NCI-H1436 treated with DMSO at 0.1 percent for 48 hours (cell line): ENCODE measurements around the gene LRRIQ3.
A peak's percentile ranks its signal among the peaks of the same experiment; 100 is the strongest.

Experiments used
- DNase-seq: peaks from one replicate; lab custom pipeline; 2025; lab: John Stamatoyannopoulos, UW

LRRIQ3 gene

DNA sequence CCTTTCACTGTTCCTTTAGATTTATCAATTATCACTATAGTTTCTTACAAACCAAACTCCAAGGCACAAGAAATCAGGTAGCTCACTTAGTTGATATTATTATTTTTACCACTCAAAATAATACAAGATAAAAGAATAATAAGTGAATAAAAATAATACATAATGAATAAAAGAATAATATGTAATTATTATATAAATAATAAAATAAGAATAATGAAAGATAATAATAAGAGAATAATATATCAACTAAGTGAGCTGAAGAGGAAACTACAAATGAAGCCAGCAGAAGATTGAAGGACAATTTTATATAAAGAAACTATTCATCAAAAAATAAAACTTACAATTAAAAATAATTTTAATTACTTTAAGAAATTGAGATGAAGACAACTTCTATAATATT is 90.6 kb downstream of the LRRIQ3 start:
- no peak for DNase-seq

DNA sequence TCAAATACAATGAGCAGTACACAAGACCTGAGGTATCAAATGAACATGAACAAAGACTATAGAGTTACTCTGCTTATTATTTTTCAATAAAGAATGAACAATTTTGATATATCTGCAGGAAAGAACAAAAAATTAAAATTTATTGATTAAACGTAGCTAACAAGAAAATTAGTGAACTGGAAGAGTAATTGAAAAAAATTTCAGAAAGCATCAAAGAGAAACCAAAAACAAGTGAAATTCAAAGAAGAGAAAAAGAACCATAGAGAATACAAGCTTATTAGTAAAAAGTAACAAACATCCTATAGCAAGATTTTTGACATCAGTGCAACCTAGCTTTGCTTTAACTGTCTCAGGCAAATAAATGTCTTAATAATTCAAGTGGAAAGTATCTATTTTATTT is 106.6 kb downstream of the LRRIQ3 start:
- no peak for DNase-seq

DNA sequence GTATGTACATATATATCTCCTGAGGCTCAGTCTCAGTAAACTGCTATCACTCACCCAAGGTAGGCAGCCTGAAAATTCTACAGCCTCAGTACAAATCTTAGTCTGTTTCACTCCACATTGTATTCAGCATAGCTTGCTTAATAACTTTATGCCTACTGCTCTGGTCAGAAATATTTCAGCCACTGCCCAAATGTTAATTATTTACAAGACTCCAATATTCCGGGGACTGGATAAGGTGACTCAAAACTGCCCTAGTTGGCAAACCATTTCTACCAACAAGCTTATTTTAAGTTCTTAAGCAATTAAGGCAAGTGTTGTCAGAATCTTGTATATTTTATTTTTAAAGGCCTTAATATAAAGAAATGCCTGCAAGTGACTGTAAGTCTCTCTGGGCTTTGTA is 114.8 kb downstream of the LRRIQ3 start:
- no peak for DNase-seq

DNA sequence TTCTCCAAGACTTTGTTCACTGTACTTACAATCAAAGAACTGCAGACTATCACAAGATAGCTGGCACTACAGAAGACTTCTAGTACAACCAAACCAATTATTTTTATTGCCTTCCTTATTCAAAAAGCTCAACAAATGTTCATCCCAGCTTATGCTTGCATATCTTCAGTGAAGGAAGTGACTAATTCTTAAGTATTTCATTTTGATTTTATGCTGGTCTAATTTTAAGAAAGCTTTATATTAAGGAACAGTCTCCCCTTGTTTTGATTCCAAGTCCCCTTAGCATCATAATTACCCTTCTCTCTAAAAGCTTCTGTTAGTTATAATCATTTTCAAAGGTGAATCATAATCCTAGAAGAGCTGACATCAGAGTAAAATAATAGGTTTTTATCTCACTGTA is 132.9 kb downstream of the LRRIQ3 start:
- DNase-seq = no peak

DNA sequence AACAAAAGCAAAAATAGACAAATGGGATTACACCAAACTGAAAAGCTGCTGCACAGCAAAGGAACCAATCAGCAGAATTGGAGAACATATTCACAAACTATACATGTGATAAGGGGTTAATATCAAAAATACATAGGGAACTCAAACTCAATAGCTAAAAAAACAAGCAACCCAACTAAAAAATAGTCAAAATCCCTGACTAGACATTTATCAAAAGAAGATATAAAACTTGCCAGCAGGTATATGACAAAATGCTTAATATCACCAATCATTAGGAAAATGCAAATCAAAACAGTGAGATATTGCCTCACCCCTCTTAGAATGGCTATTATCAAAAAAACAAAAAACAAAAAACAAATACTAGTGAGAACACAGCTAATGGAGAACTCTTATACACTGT is 140.3 kb downstream of the LRRIQ3 start:
- no peak for DNase-seq

DNA sequence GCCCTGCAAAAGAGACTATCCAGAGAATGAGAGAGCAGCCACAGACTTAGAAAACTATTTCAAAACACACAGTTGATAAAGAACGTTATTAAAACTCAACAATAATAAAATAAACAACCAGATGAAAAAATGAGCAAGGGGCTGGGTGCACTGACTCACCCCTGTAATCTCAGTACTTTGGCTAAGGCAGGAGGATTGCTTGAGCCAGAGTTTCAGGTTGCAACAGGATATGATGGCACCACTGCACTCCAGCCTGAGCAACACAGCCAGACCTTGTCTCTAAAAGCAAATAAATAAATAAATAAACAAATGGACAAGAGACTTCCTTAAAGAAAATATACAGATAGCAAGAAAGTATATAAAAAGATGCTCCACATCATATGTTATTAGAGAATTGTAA is 144.6 kb downstream of the LRRIQ3 start:
- no peak for DNase-seq

DNA sequence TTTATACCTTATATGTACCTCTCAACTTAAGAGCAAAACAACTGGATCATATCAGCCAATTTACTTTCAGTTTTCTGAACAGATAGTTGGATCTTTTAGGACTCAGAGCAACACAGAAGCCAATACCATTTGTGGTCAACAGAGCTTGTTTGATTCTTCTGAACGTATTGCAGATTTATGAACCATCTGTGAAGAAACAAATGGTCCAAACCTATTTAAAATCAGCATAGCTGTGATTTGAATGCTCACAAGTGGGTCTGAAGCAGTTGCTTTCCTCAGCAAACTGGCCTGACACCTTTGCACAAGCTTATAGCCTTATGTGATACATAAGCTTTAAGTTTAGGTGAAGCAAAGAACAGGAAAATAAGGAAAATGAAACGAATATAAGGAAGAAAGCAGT is 147.6 kb downstream of the LRRIQ3 start:
- no peak for DNase-seq

DNA sequence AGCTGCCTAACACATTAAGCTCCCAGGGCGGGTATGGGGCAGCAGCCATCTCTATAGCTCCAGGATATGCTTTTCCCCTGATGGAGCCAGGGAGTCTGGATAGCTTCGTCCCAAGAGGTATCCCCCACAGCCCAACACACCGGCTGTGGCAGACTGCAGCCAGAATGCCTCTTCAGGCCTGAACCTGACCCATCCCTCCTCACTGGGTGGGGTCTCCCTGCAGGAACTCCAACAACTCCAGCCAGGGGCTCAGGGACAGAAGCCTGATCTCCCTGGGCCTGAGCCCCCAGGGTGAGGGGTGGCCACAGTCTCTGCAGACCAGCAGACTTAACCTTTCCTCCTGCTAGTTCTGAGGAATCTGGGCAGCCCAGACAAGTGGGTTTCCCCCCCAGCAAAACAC is 159.9 kb downstream of the LRRIQ3 start:
- no peak for DNase-seq

DNA sequence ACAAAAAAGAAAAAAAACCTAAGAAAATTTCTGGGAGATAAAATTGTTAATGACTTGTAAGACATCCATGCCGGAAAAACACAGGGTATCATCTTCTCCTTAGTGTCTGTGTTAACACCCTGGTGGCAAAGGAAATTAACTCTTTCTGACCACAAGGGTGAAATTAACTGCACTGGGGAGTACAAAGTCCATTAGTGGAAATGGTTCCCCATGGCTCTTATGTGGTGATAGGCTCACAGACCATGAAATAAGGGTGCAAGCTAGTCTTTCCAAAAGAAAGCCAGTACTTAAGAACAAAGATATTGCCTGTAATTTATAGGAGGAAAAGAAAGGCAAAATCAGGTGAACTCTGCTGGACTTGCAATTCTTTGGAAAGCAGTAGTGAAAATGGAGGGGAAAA is 185.4 kb downstream of the LRRIQ3 start:
- no peak for DNase-seq

DNA sequence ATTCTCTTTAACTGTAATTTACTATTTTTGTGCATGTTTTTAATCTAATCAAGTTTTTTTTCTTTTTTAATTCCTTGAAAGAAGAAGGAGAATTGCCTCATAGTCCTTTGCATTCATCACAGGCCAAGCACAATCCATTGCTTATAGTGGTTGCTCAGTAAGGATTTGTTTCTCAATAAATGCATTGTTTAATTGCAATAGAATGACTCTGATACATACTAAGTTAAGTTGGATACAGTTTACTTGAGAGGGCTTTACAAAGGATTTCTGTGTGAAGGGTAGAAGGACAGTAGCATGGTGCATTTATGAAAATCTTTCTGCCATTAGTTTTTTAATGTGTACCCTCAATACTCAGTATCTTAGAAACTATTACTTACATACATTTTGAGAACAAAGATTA is 186.2 kb downstream of the LRRIQ3 start:
- no peak for DNase-seq

DNA sequence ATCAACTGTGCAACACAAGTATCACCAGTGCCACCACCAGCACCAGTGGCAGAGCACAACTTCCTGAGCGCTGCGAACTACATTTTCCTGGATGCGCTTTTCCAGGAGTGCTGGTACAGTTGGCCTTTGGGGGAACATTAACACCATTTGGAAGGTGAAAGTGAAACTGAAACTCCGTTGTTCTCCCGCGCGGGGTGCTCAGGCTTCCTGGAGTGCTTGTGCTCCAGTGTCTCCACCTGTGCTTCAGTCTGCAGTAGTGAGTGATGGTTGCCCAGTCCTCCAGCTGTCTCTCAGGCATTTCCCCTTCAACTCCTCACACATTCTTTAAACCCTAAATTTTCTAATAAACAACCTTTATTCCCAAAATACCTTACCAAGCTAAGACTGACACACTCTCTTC is 187.8 kb downstream of the LRRIQ3 start:
- no peak for DNase-seq

DNA sequence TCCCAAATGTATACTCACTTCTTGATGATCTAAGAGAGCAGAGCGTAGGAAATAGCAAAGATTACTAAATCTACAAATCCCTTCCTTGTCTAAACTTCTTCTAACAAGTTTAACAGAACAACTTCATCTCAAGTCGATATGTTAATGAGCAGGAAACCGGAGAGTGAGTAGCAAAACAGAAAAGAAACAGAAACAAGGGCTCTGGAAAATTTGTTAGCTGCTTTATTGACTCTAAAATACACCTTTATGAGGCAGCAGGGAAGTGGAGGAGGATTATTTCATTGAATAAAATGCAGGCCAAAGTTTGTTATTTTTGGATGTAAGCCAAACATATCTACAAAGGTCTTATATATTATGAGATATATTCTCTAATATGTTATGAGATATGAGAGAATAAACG is 192.4 kb downstream of the LRRIQ3 start:
- DNase-seq = no peak

DNA sequence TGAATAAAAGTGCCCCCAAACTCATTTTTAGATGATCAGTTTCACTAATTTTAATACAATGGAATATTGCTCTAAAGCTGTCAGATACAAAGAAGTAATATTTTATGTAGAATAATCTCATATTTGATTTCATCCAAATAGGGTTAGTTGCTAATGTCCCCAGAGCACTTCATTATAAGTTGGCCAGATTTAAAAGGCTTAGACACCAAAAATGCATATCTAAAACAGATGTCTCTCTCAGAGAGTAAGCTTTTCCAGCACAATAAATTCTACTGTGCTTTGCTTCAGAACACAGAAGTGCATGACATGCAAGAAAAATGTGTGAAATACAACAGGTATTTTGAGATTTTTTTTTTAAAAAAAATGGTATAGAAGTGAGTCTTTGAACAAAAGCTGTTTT is 194.2 kb downstream of the LRRIQ3 start:
- no peak for DNase-seq

DNA sequence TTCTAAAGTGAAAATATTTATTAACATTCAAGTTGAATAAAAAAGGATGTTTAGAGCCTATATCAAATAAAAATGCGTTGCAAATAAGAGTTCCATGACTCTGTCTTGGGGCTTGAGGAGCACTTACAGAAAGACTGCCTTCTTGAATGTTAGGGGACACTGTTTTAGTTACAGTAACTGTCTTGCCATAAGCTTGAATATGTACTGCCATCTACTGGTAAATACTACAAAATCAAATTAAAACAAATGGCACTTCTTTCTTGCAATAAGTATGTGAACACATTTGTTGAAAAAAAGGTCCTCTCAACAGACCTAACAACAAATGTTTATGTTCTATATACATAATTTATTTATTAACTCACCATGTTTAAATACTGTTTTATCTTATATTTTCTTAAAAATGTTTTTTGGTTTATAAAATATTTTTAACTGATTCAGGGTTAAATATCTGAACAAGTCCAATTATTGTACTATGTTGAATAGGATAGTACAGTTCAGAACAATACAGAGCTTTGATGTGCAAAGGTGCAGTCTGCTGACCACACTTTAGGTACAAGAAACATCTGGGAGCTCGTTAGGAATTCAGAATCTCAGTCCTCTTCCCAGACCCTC is 199.5 kb downstream of the LRRIQ3 start:
- DNase-seq = peak; percentile 26

DNA sequence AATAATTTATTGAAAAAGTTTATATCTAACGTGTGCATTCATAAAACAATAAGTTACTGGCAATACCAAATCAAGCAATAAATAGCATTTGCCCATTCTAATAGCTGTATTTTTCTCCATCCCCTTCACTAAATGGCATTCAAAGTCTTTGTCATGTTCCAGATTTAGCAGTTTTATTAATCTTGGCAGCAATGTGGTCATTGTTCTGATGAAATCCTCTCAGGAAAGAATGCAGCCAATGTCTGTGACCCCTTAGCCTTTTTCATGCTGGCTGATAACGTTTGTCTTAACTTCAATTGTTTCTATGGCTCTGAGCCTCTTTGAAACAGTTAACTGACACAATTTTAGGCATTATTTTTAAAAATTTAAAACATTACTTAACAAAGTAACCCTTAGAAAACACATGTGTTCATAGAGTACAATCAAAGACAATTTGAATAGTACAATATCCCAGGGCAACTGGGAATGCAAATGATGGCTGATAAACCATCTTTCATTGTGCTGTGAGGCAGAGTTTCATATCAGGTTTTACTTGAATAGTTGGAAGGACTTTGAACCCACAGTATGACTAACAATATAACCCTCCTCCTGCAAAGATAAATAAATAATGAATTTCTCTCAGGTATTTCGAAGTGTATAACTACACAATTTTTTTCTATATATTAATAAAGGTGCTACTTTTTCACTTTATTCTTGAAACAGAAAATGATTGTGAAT is 217.5 kb downstream of the LRRIQ3 start:
- DNase-seq = no peak

DNA sequence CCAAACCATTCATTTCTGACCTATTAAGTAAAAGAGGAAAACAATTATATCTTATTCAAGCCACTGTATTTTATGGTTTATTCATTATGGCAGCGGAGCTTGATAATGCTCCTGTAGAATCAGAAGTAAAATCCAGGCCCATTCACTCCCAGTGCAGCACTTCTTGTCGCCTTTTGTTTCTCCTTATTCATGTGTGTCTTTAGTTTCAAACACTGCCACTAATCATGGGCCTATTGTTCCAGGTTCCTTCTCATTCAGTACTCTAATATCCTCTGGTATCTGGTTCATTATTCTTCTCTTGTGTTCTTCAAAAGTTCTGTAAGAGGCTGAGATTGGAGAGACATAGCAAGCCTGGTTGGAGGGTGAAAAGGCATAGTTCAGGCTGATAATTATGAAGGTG is 218.3 kb downstream of the LRRIQ3 start:
- DNase-seq = no peak

DNA sequence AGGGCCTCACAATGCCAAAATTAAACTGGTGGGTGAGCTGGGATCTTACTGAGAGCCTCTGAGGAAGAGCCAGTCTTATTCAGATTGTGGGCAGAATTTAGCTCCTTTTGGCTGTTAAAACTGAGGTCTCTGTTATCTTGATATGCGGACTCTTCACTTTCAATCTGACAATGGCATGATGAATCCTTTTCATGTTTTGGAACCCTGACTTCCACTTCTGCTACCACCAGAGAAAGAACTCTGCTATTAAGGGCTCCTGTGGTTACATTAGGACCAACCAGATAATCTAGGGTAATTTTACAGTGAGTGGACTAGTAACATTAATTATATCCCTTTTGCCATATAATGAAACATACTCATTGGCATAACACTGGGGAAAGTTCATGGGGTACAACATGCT is 219.0 kb downstream of the LRRIQ3 start:
- DNase-seq = no peak
